ENCODE measurements around the gene PPP2R3B. TPM values are rescaled to one million over a fixed set of nuclear protein-coding genes. Genes with fewer than 3 reads are reported as not detected.
A peak's percentile ranks its signal among the peaks of the same experiment; 100 is the strongest.

The PPP2R3B gene
- total and polyA plus RNA-seq, 2 of the 13 experiments (the other 11 are each of a cell fraction or from before 2014, with no cell fraction given): 17.0 to 21.4 TPM

GRCh38 chrX:346034-346813, 40.5 kb downstream of the PPP2R3B start:
- Histone ChIP-seq H3K36me3 (replicated peaks in 1 of 2; ENCODE audit: control insufficient read depth in 1 of 2, insufficient read depth in 2 of 2, low read length in 2 of 2) (peaks cover 0 to 7% of the 10 kb centered on the region in 2 experiments; a peak in 2 of 5 replicates), H3K4me2 (ENCODE audit: low read depth, low read length) (no peak overlapping the region), H2AFZ (ENCODE audit: low read length) (no peak overlapping the region), H3K4me1 (ENCODE audit: insufficient read depth, low read length) (0 out of 2 replicates have a peak, but pooled peaks cover 5% of the 10 kb centered on the region), H4K20me1 (ENCODE audit: insufficient read depth, low read length) (no peaks in the 10 kb centered on the region), H3K9me3 (ENCODE audit: low read length) (no peaks in the 10 kb centered on the region), H3K27ac (ENCODE audit: extremely low read length, insufficient read depth, low read length) (no peak overlapping the region), H3K4me3 (replicated peaks in 1 of 3; ENCODE audit: insufficient read depth in 1 of 3, low read depth in 2 of 3, low read length in 3 of 3) (no peak overlapping the region), H3K79me2 (ENCODE audit: insufficient read depth, low read length) (no peaks in the 10 kb centered on the region), H3K9ac (ENCODE audit: insufficient read depth, low read depth, low read length) (no peak overlapping the region), H3K27me3 (ENCODE audit: control insufficient read depth in 1 of 2, insufficient read depth in 2 of 2, low read length in 2 of 2) (no peaks in the 10 kb centered on the region)
- intact Hi-C loops (cut with micrococcal nuclease; ENCODE audit: unreplicated experiment): no loop called here
- no TSS peak for BruUV-seq (replicated peaks)
- DNase-seq (ENCODE audit: low spot score) (no peak), ATAC-seq (no peak; the same call in 2 of the 3 replicates), FAIRE-seq (no peak)
- no peak for TF ChIP-seq SMC3 (IDR thresholded peaks at IDR 0.05; ENCODE audit: low read length)
- TF ChIP-seq ZBTB10 (CRISPR knock-in tag; IDR thresholded peaks at IDR 0.05; ENCODE audit: borderline replicate concordance): no peak
- no peak for TF ChIP-seq IKZF5 (CRISPR knock-in tag; IDR thresholded peaks at IDR 0.05)
- no peak for TF ChIP-seq BATF2 (CRISPR knock-in tag; IDR thresholded peaks at IDR 0.05)
- TF ChIP-seq HNRNPK (IDR thresholded peaks at IDR 0.05; ENCODE audit: low read depth, low read length, poor library complexity, severe bottlenecking): peak; percentile 74
- WGBS (ENCODE audit: low lambda C conversion rate): 97% methylated on average over 39 of the region's 75 CpGs
- in situ Hi-C loops (cut with HindIII; ENCODE audit: extremely low pct_ligation_motif_present, low pct_unique_long_range_greater_than_20kb): no loop called here
- ChIA-PET POLR2A (no interaction called here), CTCF (ENCODE audit: low intra/inter-chr PET ratio, low total read pairs) (no interaction called here)

All from HepG2 (cell line).